Suprapubic skin (tissue), 3 donors: ENCODE results near the gene RIPOR3.

Experiments used
- CTCF ChIP-seq, 2 donors: fragments of 200-600 bp in 1 of 2; fragments of 450-650 bp in 1 of 2; sonication (generic) in 1 of 2; IDR thresholded peaks; one replicate each; pipeline ENCODE4 v1.5.1; 2016 to 2019; ENCODE audit warnings: antibody characterized with exemption in 2 of 2, mild to moderate bottlenecking in 1 of 2, moderate library complexity in 1 of 2
- POLR2AphosphoS5 ChIP-seq, 3 donors: sonication (generic); formaldehyde crosslinking; IDR thresholded peaks; one replicate each; pipeline ENCODE4 v1.6.1; 2017; ENCODE audit warnings: antibody characterized with exemption in 3 of 3

GRCh38 chr20:50710492-50711063, 19.2 kb upstream of the RIPOR3 start:
- TF ChIP-seq CTCF (IDR thresholded peaks at IDR 0.05) (no peak), POLR2AphosphoS5 (IDR thresholded peaks at IDR 0.05) (no peak)
